Fibroblast of skin of left quadriceps (primary cell): ENCODE results near the gene NUDT16.
"Not testable (repeated sequence)": the region's sequence is repeated elsewhere in the genome, so short reads cannot be mapped to it uniquely, and the experiment has no call there.

Experiments
- DNase-seq, 2 experiments: peaks; one replicate each; pipeline ENCODE4 v3.0.0-alpha.2; 2013; ENCODE audit warnings: low read depth in 2 of 2

NUDT16 gene

GRCh38 chr3:131381445-131382291 is at the start of gene NUDT16:
Gene NUDT16, plus strand, starts transcription at chr3:131381774. Its CDS starts 31 bp downstream, at chr3:131381805.
- DNase-seq: peak; percentile 92 to 93

- no peak for DNase-seq
Observed at GRCh38 chr3:131338948-131339640, 42.5 kb upstream of the NUDT16 start.

- no peak for DNase-seq
Observed at GRCh38 chr3:131341761-131342160, 39.8 kb upstream of the NUDT16 start.

- no peak for DNase-seq
Observed at GRCh38 chr3:131348911-131349310, 32.7 kb upstream of the NUDT16 start.

- no peak for DNase-seq
Observed at GRCh38 chr3:131349454-131349853, 32.1 kb upstream of the NUDT16 start.

GRCh38 chr3:131349946-131350347 is 31.6 kb upstream of the NUDT16 start:
- peak; percentile 15 to 25 for DNase-seq

GRCh38 chr3:131350506-131350905 is 31.1 kb upstream of the NUDT16 start:
- DNase-seq: no peak

- DNase-seq: no peak
Observed at GRCh38 chr3:131353016-131353877, 28.3 kb upstream of the NUDT16 start.

GRCh38 chr3:131353986-131354385 is 27.6 kb upstream of the NUDT16 start:
- DNase-seq: no peak

GRCh38 chr3:131356006-131356595 is 25.5 kb upstream of the NUDT16 start:
- DNase-seq: no peak

- no peak for DNase-seq
Observed at GRCh38 chr3:131357275-131357674, 24.3 kb upstream of the NUDT16 start.

- DNase-seq: no peak
Observed at GRCh38 chr3:131360191-131360755, 21.3 kb upstream of the NUDT16 start.

GRCh38 chr3:131361066-131361463 is 20.5 kb upstream of the NUDT16 start:
- DNase-seq: not testable (repeated sequence)

GRCh38 chr3:131361464-131362421 is 19.8 kb upstream of the NUDT16 start:
- DNase-seq: no peak

GRCh38 chr3:131363275-131363674 is 18.3 kb upstream of the NUDT16 start:
- DNase-seq: no peak

- no peak for DNase-seq
Observed at GRCh38 chr3:131370935-131371687, 10.5 kb upstream of the NUDT16 start.

- no peak for DNase-seq
Observed at GRCh38 chr3:131371688-131372066, 9.9 kb upstream of the NUDT16 start.

- no peak for DNase-seq
Observed at GRCh38 chr3:131374741-131375140, 6.8 kb upstream of the NUDT16 start.

GRCh38 chr3:131380821-131381444 is 641 bp upstream of the NUDT16 start:
- DNase-seq: not testable (repeated sequence)
